Effector CD8-positive, alpha-beta T cell (primary cell): ENCODE data around the gene VTA1.
"Not testable (repeated sequence)": the region's sequence is repeated elsewhere in the genome, so short reads cannot be mapped to it uniquely, and the experiment has no call there.

Source experiments
- DNase-seq: peaks from one replicate; lab custom pipeline; 2025; lab: John Stamatoyannopoulos, UW

The VTA1 gene

GRCh38 chr6:142226731-142227130, 79.7 kb downstream of the VTA1 start:
- no peak for DNase-seq

DNA sequence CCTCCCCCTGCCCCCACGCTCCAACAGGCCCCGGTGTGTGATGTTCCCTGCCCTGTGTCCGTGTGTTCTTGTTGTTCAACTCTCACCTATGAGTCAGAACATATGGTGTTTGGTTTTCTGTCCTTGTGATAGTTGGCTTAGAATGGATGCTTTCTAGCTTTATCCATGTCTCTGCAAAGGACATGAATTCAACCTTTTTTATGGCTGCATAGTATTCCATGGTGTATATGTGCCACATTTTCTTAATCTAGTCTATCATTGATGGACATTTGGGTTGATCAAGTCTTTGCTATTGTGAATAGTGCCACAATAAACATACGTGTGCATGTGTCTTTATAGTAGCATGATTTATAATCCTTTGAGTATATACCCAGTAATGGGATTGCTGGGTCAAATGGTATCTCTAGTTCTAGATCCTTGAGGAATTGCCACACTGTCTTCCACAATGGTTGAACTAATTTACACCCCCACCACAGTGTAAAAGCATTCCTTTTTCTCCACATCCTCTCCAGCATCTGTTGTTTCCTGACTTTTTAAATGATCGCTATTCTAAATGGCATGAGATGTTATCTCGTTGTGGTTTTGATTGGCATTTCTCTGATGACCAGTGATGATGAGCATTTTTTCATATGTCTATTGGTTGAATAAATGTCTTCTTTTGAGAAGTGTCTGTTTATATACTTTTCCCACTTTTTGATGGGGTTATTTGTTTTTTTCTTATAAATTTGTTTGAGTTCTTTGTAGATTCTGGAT, 82.6 kb downstream of the VTA1 start:
- DNase-seq = not testable (repeated sequence)

GRCh38 chr6:142232206-142233044, 85.4 kb downstream of the VTA1 start:
- peak; percentile 23 for DNase-seq

- DNase-seq = no peak
Measured at GRCh38 chr6:142233945-142234682, 87.1 kb downstream of the VTA1 start.

DNA sequence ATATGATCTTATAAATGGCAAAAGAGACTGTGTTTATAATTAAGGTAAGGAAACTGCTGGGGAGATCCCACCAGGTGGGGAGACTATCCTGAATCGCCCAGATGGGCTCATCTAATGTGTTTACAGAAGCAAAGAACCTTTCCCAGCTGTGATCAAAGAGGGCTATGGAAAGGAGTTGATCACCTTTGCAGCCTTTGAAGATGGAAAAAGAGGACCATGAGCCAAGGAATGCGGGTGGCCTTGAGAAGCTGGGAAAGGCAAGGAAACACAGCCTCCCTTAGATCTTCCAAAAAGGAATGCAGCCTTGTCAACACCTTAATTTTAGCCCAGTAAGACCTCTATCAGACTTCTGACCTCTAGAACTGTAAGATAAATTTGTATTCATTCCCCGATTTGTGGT, 88.2 kb downstream of the VTA1 start:
- DNase-seq = no peak

- no peak for DNase-seq
Measured at GRCh38 chr6:142235791-142236190, 88.7 kb downstream of the VTA1 start.

- DNase-seq = no peak
Measured at GRCh38 chr6:142236691-142237090, 89.6 kb downstream of the VTA1 start.

DNA sequence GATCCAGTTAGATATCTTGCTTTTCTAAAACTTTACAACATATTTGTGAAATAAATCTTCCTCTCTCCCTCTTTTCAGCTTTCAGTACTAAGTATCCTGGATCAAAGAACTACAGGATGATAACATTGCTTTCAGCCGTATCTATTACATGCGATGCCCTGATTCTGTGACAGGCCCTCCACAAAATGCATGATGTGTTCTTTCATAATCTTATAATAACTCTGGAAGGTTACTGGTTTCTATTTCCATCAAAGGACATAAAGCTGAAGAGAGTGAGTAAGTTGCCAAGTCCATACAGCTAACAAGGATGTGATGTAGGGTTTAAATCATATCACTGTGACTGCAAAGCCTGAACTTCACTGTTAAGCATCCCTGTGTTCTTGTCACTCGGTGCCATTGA, 91.8 kb downstream of the VTA1 start:
- DNase-seq = no peak

GRCh38 chr6:142240179-142240578, 93.1 kb downstream of the VTA1 start:
- DNase-seq = no peak

GRCh38 chr6:142241061-142241460, 94.0 kb downstream of the VTA1 start:
- DNase-seq = no peak

DNA sequence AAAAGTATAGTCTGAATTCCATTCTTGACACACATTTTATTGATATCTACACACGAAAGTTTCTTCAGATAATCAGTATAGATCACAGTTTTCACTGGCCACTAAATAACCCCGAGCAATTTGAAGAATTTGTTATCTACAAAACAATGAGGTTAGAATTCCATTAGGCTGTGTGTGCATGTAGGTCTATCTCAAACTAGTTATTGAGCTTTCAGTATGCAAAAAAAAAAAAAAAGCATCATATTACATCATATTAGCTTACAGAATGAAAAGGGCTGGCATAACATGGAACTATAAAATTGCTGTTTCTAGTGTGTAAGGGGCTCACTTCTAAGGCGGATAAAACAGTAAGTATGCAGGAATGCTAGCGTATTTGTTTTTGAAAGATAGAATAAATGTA, 95.2 kb downstream of the VTA1 start:
- DNase-seq = no peak

DNA sequence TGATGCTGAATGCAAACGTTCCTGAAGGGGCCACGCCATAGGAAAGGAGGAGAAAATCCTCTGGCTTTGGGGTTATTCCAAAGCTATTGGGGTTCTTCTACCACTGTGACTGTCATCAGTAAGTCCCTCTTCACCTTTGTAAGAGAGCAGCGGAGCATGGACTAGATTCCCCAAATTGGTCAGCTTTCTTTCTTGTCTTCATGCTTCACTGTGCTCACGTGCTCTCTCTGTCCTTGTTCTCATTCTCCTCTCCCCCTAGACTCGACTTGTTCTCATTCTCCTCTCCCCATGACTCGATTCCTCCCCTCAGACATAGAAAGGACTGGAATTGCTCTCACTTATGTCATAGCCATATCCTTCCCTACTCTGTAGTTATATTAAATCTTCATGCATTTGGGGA, 99.9 kb downstream of the VTA1 start:
- no peak for DNase-seq

DNA sequence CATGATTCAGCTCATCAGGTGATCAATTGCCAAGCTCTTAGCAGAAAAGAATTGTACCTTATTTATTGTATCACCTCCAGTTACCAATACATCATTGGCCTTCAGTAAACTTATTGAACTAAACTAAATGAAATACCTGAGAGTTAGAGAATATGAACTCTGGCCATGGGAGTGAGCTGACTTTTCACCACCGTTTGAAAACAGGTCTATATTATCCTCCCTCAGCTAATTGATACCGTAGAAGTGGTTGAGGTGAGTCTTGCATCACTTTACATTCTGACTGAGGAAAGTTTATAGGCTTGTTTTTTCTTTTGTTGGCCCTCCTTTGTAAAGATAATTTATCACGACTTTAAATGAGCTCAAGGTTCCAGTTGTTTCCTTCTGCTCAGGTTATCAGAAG, 102.2 kb downstream of the VTA1 start:
- no peak for DNase-seq

DNA sequence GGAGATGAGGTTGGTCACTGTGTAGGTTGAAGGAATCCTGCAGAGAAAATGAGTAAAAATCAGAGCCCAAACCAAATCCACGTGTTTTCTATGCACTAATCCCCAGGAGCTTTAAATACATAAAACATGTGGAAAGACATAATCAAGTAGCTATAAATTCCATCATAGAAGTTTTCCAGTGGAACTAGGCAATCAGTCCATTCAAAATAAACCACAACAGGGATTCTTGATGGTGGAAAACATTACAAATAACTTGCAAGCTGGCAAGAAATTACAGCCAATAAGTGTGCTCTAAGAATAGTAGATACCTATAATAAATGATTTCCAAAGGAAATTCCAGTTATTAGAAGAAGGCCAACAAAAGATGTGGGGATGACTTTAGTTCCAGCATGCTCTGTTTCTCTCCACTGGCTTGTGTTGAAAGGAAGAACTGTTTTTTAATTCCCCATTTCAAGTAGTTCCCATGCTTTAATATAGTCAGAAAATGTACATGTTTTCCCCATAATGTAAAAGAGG, 104.9 kb downstream of the VTA1 start:
- no peak for DNase-seq

GRCh38 chr6:142254513-142254912, 107.5 kb downstream of the VTA1 start:
- no peak for DNase-seq

GRCh38 chr6:142255785-142256184, 108.7 kb downstream of the VTA1 start:
- no peak for DNase-seq

DNA sequence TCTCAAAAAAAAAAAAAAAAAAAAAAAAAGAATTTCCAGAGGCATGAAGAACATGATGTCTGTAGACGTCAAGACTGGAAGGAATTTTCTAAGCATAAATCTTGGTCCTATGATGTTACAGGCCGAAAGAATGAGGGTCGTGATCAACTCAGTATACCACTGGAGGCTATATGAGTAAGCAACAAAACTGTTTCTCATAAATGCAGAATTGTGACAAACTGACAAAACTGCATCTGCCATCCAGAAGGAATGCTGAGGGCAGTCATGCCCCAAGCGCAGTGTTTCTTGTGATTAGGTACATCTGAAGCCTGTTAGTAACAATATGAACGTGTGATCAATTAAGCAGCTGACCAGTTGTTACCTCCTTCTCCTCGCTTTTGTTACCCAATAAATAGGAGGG, 111.2 kb downstream of the VTA1 start:
- no peak for DNase-seq

GRCh38 chr6:142258757-142259156, 111.7 kb downstream of the VTA1 start:
- DNase-seq = no peak

- DNase-seq = no peak
Measured at GRCh38 chr6:142260748-142261147, 113.7 kb downstream of the VTA1 start.

GRCh38 chr6:142262231-142262630, 115.2 kb downstream of the VTA1 start:
- no peak for DNase-seq

DNA sequence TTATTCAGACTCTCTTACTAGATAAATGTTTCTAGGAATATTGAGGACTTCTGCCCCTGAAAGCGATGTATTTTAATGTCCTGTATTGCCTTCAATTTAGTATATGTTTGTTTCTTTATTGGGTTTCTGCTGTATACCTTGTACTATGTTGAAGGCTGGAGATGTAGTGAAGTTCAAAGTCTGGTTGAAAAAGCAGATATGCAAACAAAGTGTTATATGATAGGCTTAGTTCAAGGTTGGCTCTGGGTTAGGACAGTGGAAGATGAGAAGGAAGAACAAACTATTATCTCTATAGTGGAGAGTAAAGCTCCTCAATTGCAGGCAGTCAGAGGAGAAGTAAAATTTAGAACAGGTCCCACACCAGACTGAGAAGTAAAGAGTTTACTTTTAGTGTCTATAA, 118.4 kb downstream of the VTA1 start:
- DNase-seq = no peak

- DNase-seq = no peak
Measured at GRCh38 chr6:142266060-142266459, 119.0 kb downstream of the VTA1 start.
